ENCODE measurements around the gene EHMT1.

DNA sequence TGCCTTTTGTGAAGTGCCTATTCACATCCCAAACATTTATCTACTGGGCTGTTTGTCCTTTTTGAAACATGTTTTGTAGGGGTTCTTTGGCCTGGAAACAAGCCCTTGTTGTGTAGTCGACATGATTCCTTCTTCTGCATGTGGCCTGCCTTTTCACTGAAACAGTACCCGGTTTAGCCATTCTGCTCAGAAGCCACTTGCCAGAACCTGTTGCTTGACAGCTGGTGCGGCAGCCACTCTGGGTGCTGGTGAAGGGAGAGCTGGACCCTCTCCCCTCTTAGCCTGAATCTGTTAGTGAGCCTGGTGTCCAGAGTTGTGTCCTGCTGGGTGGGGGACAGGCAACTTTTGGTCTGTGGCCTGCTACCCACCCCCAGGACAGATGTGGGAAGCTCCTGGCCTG lies 129.9 kb downstream of the EHMT1 start:
- TF ChIP-seq, protein P1, sequence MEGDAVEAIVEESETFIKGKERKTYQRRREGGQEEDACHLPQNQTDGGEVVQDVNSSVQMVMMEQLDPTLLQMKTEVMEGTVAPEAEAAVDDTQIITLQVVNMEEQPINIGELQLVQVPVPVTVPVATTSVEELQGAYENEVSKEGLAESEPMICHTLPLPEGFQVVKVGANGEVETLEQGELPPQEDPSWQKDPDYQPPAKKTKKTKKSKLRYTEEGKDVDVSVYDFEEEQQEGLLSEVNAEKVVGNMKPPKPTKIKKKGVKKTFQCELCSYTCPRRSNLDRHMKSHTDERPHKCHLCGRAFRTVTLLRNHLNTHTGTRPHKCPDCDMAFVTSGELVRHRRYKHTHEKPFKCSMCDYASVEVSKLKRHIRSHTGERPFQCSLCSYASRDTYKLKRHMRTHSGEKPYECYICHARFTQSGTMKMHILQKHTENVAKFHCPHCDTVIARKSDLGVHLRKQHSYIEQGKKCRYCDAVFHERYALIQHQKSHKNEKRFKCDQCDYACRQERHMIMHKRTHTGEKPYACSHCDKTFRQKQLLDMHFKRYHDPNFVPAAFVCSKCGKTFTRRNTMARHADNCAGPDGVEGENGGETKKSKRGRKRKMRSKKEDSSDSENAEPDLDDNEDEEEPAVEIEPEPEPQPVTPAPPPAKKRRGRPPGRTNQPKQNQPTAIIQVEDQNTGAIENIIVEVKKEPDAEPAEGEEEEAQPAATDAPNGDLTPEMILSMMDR (IDR thresholded peaks at IDR 0.05) = no peak
- TF ChIP-seq POLR2A (IDR thresholded peaks at IDR 0.05; ENCODE audit: low read depth) (no peak), EP300 (IDR thresholded peaks at IDR 0.05) (no peak)

All from esophagus muscularis mucosa (tissue), 4 donors.